ENCODE results near the gene CFAP210. TPM values are rescaled to one million over a fixed set of nuclear protein-coding genes. Genes with fewer than 3 reads are reported as not detected.

Gene CFAP210, protein sequence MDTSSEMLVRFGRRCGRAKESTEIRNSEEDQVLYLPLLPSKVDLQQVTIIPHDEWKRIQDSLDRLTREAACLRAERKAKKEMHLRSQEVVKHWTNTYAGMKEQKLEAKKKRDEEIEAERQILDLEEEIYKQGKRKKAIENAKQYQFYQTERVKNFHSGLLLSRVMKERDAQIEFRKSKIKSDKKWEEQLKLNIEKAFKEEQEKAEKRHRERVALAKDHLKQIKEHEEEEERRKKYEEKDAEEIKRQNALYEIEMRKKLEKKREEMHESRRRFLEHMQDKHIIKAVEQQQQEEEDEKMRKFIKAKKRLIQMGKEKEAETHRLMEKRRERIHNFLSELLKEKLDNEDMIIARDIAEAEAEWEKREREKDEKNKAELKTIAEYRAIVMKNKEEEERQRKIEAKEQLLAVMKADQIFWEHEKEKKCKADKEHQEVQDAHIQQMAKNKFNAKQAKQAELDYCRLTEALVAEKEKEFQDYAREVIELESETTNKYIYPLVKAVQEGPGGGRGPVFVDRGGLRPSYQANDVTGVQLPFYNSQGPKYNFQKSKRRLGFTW
- total RNA-seq (2021; fragmentation: NEBNext Ultra II Directional; extraction: Animal tissue kit (Norgen Biotek cat#: 25700)) = under 1 TPM in 4 of 6 experiments, not detected in 2; 0.10 to 0.19 (median 0.13) TPM
- long read RNA-seq, partial matches to known transcripts = 0 of 1 reads
- long read RNA-seq, other reads (novel, unspliced or antisense) = 1 of 1 reads

DNA sequence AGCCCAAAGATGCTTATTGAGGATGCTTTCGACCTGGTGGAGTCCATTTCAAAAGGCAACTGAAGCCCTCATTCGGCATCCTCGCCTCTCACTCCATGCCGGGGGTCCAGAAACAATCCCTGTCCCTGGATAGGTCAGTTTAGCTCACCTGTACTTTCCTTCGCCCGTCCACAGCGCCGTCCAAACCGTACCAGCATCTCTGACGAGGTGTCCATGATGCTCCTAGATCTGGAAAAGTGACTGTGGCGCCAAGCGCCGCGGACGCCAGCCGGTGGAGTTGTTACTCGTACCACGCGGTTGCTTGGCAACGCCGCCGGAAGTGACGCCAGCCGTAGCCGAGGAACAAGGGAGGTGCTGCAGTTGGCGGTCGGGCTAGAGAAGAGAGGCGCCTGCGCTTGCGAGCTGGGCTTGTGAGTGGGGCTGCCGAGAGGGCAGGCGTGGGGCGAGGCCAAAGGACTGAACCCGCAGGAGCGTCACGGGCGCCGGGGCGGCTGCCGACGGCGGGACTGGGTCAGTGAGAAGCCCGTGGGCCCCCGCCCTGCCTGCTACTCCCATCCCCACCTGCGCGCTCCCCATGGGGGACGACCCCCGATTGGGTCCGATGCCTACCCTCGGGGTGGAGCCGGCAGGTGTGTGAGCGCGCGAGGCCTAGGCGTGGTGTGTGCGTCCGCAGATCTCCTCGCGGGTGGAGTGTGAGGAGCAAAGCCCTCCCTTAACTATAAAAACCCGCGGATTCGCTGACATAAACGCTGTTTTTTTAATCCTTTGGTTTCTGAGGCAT lies at the start of gene CFAP210, which contains the start of gene PHOSPHO2:
CFAP210 (minus strand) TSS at position 293 of the 781 bp plus-strand sequence; CDS start at position 215, 78 bp downstream.
PHOSPHO2 (plus strand) TSS at position 357 of the 781 bp plus-strand sequence. CDS start 6,503 bp downstream, outside the sequence.
- H3K36me3 Mint-ChIP-seq (ENCODE audit: low read depth) = peaks cover 9% of the 10 kb centered on the region
- H3K4me1 Mint-ChIP-seq (ENCODE audit: low read depth) = peaks cover 23% of the 10 kb centered on the region
- peak within 1 kb of the TSS; percentile 99 for H3K27ac Mint-ChIP-seq
- DNase-seq = peak; percentile 98
- peak within 1 kb of the TSS; percentile 94 for H3K4me3 Mint-ChIP-seq
- H3K9me3 Mint-ChIP-seq = peaks cover 5% of the 10 kb centered on the region; the same call in 1 of the 2 replicates
- TF ChIP-seq, protein P1, sequence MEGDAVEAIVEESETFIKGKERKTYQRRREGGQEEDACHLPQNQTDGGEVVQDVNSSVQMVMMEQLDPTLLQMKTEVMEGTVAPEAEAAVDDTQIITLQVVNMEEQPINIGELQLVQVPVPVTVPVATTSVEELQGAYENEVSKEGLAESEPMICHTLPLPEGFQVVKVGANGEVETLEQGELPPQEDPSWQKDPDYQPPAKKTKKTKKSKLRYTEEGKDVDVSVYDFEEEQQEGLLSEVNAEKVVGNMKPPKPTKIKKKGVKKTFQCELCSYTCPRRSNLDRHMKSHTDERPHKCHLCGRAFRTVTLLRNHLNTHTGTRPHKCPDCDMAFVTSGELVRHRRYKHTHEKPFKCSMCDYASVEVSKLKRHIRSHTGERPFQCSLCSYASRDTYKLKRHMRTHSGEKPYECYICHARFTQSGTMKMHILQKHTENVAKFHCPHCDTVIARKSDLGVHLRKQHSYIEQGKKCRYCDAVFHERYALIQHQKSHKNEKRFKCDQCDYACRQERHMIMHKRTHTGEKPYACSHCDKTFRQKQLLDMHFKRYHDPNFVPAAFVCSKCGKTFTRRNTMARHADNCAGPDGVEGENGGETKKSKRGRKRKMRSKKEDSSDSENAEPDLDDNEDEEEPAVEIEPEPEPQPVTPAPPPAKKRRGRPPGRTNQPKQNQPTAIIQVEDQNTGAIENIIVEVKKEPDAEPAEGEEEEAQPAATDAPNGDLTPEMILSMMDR (IDR thresholded peaks at IDR 0.05) = no peak
- peaks cover 8% of the 10 kb centered on the region for H3K27me3 Mint-ChIP-seq (ENCODE audit: insufficient read depth)

DNA sequence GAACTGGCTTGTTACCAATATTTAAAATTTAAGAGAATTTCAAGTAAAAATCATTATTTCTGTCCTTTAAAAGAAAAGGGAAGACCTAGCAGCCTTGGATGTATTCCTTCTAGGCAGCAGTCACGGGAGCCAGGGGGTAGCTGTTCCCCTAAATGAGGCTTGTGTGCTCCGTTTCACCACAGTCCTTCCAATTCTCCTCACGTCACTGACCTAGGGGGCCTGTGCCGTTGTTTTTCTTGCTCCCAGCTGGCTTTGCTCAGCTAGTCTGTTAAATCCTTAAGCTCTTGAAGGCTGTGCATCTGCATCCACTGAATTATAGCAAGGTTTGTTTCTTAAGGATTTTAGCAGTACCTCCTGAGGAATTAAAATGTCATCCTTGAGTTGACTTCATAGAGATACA lies 49.3 kb upstream of the CFAP210 start:
- Mint-ChIP-seq H3K4me3 (no peak overlapping the region), H3K4me1 (ENCODE audit: low read depth) (no peaks in the 10 kb centered on the region), H3K27ac (no peak overlapping the region), H3K27me3 (ENCODE audit: insufficient read depth) (peaks cover 2% of the 10 kb centered on the region; the same call in 1 of the 2 replicates), H3K36me3 (ENCODE audit: low read depth) (no peaks in the 10 kb centered on the region), H3K9me3 (no peaks in the 10 kb centered on the region)
- no peak for DNase-seq
- TF ChIP-seq, protein P1 (IDR thresholded peaks at IDR 0.05) = no peak

DNA sequence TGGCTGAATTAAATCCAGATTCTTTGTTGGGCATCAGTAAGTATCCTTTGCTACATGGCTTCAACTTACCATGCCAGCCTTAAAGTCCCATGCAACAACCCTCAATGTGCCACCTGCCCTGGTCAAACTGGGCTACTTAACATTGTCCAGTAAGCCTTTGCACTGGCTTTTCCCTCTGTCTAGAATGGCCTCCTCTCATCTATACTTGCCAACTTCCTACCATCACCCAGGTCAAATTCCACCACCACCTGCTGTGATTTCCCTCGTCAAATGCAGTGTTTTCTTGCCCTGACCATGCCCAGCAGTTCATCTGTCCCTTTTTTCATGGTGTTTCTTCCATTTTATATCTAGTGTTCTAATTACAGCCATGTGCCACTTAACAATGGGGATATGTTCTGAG lies 45.1 kb upstream of the CFAP210 start:
- Mint-ChIP-seq H3K9me3 (no peaks in the 10 kb centered on the region), H3K27me3 (ENCODE audit: insufficient read depth) (peaks cover 5% of the 10 kb centered on the region; the same call in 1 of the 2 replicates), H3K4me1 (ENCODE audit: low read depth) (no peaks in the 10 kb centered on the region), H3K4me3 (no peak overlapping the region), H3K36me3 (ENCODE audit: low read depth) (no peaks in the 10 kb centered on the region), H3K27ac (no peak overlapping the region)
- TF ChIP-seq, protein P1 (IDR thresholded peaks at IDR 0.05) = no peak
- no peak for DNase-seq

DNA sequence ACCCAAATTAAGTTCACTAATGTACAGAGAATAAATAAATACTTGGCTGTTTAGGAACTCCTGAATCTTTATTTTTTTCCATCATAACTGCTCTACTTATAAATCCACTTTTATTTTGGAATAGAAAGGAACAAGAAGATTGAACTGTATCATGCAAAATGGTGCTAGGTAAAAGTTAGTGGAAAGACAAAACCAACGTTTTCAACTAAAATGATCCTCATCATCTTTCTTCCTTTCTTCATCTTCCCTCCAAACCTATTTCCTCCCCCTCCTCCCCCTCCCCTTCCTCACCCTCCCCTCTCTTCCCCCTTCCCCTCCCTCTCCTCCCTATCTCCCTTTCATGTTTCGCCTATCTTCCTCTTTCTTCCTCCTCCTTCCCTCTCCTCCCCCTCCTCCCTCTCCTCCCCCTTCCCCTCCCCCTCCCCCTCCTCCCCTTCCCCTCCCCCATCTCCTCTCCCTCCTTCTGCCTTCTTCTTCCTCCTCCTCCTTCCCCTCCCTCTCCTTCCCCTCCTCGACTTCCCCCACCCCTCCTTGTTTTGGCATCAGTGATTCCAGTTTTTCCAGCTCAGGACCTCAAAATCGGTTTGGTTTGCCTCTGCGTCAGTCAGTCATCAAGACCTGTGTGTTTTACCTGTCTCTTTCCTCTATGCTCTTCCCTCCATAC lies 44.5 kb upstream of the CFAP210 start:
- no peaks in the 10 kb centered on the region for H3K9me3 Mint-ChIP-seq
- no peak overlapping the region for H3K27ac Mint-ChIP-seq
- no peak overlapping the region for H3K4me3 Mint-ChIP-seq
- no peaks in the 10 kb centered on the region for H3K36me3 Mint-ChIP-seq (ENCODE audit: low read depth)
- H3K4me1 Mint-ChIP-seq (ENCODE audit: low read depth) = no peaks in the 10 kb centered on the region
- H3K27me3 Mint-ChIP-seq (ENCODE audit: insufficient read depth) = peaks cover 5% of the 10 kb centered on the region; the same call in 1 of the 2 replicates
- TF ChIP-seq, protein P1 (IDR thresholded peaks at IDR 0.05) = no peak
- DNase-seq = no peak

DNA sequence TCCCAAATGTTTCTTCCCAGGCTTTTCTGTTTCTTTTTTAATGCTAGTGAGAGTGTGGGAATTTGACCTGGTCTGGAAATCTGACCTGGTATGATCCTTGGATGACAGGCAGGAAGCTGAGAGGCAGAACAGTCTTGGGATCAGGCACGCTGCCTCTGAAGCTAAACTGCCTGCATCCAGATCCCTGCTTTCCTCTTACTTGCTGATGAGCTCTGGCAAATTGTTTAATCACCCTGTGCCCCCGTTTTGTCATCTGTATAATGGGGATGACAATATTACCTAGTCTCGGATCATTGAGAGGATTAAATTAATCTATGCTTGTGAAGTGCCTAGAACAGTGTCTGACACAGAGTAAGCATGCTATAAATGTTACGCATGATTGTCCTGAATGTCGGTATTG lies 42.7 kb upstream of the CFAP210 start:
- Mint-ChIP-seq H3K4me3 (no peak overlapping the region), H3K9me3 (no peaks in the 10 kb centered on the region), H3K36me3 (ENCODE audit: low read depth) (no peaks in the 10 kb centered on the region), H3K4me1 (ENCODE audit: low read depth) (0 out of 2 replicates have a peak, but pooled peaks cover 5% of the 10 kb centered on the region), H3K27me3 (ENCODE audit: insufficient read depth) (peaks cover 7% of the 10 kb centered on the region), H3K27ac (no peak overlapping the region)
- TF ChIP-seq, protein P1 (IDR thresholded peaks at IDR 0.05) = no peak
- DNase-seq = no peak
